ENCODE data around the gene SLC38A10. TPM values are rescaled to one million over a fixed set of nuclear protein-coding genes. Genes with fewer than 3 reads are reported as not detected.
"Not testable (repeated sequence)": the region's sequence is repeated elsewhere in the genome, so short reads cannot be mapped to it uniquely, and the experiment has no call there.

Gene SLC38A10
- total RNA-seq, 1 donor from 2014 or later: 61.6 TPM

DNA sequence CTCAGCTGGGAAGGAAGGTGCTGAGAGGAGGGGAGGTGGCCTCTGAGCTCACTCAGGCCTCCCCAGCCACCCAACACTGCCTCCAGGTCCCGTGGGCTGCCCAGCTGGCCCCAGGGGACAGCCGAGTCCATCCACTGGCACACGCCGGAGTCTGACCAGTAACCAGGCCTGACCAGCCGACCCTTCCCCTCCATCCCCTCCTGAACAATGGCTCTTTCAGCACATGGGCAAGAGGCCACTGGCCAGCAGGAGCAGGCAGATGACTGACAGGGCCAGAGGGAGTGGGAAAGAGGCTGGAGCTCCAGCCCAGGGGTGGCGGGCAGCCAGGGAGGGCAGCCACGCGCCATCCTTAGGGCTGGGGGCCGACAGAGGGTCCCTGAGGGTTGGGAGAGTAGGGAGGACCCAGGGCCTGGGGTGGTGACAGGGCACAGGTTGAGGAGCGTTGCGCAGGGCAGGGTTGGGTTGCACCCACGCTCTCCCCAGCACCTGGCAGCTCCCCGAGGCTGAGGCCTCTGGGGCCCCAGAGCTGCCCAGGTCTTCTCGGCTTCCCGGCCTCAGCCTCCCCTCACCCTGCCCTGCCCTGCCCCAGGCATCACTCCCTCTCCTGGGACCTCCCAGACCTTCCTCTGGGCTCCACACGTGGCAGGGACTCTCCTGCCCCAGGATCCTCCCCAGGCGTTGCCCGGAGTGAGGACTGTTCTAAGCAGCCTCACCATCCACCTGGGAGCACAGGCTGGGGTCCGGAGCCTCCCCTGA is 20.2 kb upstream of the SLC38A10 start:
- intact Hi-C loops (cut with DNase I): no loop called here
- ATAC-seq (no peak), DNase-seq (ENCODE audit: low spot score) (no peak)

DNA sequence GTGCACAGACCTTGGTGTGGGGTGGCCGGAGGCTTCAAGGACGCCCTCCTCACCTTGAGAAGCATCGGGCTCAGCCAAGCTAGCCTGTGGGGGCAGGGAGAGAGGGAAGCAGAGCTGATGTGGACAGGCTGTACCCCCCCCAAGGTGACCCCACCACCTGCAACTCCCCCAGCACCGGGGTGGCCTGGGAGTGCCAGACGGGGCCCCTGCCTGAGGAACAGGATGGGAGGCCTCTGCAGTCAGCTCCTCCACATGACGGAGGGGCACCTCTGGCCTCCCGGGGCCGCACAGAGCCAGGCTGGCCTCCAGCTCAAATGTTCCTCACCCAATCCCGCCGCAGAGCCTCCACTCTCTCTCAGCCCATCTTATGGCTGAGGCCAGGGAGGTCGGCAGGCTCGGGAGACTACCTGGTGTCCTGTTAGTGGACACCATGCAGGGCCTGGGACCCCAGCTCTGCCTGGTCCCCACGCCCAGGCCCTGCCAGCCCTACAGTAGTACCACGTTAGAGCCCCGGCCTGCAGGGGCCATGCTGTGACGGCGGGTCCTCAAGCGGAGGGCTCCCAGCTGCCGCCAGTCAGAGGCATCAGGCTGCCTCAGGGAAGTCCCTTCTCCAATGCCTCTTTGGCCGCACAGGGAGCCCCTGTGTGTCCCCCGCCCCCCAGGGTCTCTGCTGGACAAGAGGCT is 19.4 kb upstream of the SLC38A10 start:
- ATAC-seq: no peak
- intact Hi-C loops (cut with DNase I): no loop called here
- DNase-seq (ENCODE audit: low spot score): no peak

DNA sequence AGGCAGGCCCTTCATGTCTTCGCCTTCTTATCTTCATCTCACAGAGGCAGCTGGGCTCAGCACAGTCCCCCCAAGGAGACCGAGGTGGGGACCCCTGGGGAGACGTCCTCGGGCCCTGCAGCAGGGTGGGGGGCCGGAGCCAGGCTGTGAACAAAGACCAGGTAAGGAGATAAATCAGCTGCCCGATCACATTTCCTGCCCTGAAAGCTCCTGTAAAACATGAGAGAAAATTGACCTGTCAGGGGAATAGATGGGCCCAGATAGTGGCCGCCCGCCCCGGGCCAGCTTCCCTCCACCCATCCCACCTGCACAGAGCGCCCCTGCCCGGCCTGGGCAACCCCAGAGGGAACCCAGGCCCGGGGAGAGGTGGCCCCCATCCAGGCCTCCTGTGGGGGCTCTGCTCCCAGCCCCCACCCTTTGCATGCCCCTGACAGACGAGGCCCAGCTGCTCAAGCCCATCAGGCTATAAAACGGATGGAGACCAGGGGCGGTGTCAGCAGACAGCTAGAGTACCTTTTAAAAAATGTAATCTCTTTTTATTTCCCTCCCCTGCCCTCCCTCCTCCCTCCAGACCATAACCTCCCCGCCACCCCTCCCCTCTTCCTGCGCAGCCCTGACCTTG is 18.8 kb upstream of the SLC38A10 start:
- ATAC-seq (no peak), DNase-seq (ENCODE audit: low spot score) (no peak)
- intact Hi-C loops (cut with DNase I): no loop called here

DNA sequence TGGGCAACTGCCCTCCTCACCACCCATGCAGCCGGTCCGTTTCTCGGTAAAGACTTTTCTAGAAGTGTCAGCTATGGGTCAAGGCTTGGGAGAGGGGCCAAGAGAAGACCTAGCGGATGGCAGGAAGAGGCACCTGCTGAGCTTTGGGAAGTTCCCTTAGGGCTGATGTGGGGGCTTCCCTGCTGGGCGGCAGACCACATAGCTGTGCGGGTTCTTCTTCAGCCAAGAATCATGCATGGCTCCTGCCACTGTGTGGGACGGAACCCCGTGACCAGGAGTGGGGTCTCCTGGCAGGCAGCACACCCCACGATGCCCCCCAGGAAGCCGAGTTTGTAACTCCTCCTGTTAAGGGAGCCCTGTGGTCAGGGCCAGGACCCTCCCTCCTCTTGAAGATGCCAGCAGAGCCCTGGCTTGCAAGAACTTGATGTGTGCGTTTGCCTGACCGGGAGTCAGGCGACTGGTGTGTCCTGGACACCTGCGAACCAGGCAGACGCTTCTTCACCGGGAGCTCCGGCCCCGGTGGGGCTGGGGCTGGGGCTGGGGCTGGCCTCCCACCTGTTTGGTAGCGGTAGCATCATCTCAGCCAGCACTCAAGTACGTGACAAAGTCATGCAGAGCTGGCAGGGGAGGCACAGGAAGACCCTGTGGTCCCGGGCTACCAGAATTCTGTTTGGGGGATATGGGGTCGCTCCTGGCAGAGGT is 17.7 kb upstream of the SLC38A10 start:
- DNase-seq (ENCODE audit: low spot score): no peak

DNA sequence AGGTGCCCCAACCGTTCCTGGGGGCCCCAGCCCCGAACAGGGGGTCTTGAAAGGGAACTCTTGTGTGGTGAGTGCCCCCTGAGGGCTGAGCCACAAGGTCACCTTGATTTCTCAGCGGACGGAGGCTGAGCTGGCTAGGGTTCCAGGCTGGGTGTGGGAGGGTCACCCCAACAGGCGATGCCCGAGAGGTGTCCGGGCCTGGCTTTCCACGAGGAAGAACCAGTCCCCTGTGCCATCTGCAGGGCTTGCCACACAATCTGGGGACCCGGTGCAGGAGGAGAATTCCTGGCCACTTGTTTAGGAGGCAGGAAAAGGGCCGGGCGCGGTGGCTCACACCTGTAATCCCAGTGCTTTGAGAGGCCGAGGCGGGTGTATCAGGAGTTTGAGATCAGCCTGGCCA is 16.8 kb upstream of the SLC38A10 start:
- intact Hi-C loops (cut with DNase I): no loop called here
- DNase-seq (ENCODE audit: low spot score) (no peak), ATAC-seq (no peak)

More for the DNA sequence above, 17.7 kb upstream of the SLC38A10 start:
- ATAC-seq: no peak
- intact Hi-C loops (cut with DNase I): no loop called here

DNA sequence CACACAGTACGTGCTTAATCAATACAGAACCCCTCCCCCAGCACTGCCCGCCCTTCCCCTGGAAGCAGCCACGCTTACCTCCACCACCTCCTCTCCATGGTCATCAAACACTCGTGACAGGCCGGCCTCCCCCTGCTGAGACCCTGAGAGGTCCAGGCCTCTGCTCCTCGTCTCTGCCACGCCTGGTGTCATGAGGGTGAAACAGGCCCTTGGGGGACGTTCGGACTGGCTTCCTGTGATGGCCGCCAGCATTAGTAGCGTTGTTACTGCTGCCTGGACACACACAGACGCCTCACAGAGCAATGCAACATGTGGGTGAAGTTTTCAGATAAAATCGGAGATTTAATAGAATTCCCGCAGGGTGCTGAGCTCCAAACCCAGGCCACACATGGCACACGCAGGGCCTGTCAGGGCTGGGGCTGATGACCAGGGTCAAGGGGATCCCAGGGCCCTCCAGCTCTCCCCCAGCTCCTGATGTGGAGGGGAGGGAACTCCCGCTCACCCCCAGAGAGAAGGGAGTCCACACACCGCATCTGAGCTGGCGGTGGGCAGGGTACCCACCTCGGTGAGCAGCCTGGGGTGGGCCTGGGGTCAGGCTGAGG is 15.9 kb upstream of the SLC38A10 start:
- intact Hi-C loops (cut with DNase I): no loop called here
- no peak for ATAC-seq
- DNase-seq (ENCODE audit: low spot score): no peak

DNA sequence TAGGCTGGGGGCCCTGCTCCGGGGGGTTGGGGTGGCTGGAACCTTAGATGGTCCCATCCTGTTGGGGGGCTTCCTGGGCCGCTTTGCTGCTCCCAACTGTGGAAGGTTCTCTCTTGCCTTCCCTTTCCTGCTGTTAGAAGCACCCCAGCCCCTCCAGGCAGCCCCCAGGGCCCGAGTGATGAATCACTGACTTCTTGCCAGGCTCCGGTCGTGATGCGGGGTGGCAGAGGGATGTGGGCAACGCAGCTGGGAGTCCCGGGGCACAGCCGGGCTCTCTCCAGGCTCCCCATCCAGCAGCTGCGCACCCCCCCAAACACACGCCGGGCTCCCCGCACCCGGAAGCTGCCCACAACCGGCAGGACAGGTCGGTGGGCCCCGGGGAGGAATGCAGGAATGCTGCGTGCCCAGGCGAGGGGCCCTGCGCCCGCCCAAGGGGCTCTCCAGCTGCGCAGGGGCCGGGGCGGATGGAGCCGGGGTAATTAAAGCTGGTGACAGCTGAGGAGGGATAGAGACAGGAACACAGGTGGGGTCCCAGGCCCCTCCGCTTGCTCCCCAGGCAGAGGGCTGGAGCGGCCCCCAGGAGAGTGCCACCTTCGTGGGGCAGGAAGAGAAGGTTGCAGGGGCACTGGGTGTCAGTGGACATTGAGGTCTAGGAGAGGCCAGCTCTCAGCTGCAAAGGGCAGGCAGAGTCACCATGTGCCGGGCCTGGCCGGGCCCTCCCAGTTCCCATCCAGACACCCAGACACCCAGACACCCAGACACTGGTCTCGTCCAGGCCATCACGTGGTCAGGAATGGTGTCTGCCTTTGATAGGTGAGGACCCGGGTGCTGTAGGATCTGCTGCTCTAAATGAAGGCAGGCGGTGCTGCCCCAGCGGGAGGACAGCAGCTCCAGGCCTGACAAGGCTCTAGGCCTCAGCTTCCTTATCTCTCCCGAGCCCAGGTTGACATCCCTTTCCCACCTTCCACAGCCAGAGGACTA is 15.0 kb upstream of the SLC38A10 start:
- ATAC-seq: no peak
- DNase-seq (ENCODE audit: low spot score): no peak
- intact Hi-C loops (cut with DNase I): no loop called here

DNA sequence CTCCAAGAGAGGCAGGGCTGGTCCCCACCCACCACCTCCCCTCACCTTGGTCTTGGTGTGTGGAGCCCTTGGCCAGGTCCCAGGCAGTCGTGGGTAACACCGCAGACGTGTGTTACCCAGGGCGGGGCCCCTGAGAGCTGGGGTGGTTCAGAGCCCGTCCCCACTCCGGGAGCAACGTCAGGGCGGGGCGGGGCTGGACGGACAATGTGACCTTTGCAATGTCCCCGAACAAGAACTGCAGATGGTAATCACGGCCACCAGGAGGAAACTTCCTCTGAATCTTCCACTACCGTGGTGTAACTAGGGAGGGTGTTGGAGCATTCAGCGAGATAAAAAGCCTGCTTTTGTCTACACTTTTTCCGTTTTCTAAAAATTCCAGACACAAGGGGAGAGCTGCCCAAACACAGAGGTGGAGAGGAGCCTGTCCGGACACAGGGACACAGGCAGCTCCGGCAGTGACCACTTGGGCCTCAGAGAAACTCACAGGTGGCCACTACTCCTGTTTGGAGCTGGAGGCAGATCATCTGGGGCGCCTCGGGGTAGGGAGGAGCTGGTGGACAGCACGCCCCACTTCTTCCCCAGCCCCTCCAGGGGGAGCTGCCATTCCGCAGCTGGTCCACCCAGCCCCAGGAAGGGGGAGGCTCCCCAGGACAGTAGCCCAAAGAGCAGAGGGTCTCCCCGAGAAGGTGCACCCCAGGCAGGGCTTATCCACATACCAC is 14.2 kb upstream of the SLC38A10 start:
- ATAC-seq (peak; percentile 92), DNase-seq (ENCODE audit: low spot score) (peak; percentile 90)
- intact Hi-C loops (cut with DNase I): no loop called here

DNA sequence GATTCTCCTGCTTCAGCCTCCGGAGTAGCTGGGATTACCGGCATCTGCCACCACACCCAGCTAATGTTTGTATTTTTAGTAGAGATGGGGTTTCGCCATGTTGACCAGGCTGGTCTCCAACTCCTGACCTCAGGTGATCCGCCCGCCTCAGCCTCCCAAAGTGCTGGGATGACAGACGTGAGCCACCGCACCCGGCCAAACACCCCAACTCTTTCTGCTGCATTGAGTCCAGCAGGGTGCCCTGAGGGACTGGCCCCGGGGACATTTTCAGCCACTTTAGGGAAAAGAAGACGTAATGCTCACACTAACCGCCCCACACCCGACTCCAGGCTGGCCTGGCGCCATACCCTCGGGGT is 13.7 kb upstream of the SLC38A10 start:
- intact Hi-C loops (cut with DNase I); ATAC-seq; DNase-seq (ENCODE audit: low spot score): not testable (repeated sequence)

DNA sequence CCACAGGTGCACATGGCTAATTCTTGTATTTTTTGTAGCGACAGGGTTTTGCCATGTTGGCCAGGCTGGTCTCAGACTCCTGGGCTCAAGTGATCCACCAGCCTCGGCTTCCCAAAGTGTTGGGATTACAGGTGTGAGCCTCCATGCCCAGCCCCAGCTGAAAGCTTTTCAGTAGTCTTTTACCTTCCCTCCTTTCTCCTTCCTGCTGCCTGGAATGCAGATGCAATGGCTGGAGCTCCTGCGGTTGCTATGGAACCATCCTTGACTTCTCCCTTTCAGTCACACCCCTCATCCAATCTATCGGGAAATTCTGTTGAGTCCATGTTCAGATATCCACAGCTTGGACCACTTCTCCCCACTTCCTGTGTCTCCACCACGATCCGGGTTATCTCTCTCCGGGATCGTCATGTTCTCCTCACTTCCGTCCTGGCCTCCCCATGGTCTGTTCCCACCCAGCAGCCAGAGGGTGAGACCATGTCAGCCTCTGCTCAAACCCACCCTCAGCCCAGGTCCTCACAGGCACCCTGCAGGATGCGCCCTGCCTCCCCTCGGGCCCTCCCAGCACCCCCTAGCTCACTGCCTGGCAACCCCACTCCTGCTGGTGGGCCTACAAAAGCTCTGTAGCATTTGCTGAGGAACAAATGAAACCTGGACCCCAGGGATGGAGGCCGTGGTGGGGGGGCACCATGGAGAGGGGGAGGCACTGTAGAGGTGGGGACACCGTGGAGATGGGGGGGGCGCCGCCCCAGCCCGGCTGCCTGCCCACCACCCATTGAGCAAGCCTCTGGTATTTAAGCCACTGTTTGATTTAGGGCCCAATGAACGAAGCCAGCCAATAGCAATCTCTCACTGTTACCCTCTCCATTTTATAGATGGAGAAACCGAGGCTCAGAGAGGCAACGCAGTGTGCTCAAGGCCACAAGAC is 12.8 kb upstream of the SLC38A10 start:
- intact Hi-C loops (cut with DNase I): no loop called here
- ATAC-seq (no peak), DNase-seq (ENCODE audit: low spot score) (no peak)

DNA sequence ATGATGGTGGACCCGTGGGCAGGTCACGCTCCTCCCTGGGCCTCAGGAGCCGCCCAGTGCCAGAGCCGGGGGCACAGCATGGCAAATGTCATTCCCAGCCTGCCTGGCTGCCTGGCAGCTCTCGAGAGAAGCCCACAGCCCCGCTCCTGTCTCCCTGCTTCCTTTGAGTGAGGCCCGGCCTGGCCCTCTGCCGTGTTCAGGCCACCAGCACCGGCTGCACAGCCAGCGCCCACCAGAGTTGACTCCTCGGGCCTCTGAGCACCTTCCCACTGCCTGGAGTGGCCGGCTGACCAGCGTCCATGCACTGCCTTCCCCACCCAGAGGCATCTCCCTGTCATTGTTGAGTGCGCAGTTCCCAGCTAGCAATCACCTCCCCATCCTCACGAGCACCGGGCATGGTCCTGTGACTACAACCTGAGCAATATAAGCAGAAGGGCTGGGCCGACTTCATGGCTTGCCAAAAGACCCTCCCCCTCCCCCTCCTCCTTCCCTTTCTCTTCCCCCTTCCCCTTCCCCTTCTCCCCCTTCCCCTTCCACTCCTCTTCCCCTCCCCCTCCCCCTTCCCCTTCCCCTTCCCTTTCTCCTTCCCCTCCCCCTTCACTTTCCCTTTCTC is 11.9 kb upstream of the SLC38A10 start:
- DNase-seq (ENCODE audit: low spot score): no peak
- intact Hi-C loops (cut with DNase I): no loop called here

DNA sequence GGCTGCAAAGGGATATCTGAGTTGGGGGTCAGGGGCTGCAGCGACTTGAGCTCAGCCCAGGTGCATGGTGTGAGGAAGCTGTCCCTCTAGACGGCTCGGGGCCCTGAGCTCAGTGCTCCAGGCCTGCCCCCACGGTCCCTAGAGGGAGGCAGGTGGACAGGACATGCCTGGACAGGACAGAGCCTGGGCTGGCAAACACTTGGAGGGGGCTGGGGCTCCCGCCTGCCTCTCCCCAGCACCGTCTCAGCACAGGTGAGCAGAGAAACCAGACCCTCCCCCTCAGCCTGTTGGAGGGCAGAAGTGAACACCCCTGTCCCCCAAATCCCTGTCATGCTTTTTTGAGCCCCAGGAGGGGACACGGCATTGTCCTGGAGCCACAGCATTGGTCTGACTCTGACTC is 11.4 kb upstream of the SLC38A10 start:
- DNase-seq (ENCODE audit: low spot score) (no peak), ATAC-seq (no peak)
- intact Hi-C loops (cut with DNase I): no loop called here

More for the DNA sequence above, 11.9 kb upstream of the SLC38A10 start:
- no peak for ATAC-seq

DNA sequence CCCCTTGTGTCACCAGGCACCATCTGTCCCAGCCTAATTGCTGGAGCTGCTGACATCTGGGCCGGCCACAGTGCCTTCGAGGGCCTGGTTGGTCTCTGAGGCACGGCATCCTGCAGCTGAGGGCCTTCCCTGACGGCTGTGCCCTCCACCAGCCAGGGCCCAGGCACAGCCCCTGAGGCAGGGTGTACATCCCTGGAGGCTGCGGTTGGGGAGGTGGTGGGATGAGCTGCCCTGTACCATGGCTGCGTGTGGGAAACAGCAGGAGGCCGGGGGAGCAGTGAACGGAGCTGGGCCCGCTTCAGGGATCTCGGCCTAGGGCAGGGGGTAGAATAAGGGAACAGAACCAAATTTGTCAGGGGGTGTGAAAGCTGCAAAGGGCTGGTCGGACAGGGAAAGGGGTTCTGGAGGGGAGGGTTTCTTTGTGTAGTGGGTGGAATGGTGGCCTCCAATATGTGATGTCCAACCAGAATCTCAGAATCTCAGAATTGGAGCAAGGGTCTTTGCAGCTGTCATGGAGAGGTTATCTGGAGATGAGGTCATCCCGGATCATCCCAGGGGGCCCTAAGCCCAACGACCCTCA is 10.0 kb upstream of the SLC38A10 start:
- ATAC-seq (no peak), DNase-seq (ENCODE audit: low spot score) (no peak)
- intact Hi-C loops (cut with DNase I): no loop called here

DNA sequence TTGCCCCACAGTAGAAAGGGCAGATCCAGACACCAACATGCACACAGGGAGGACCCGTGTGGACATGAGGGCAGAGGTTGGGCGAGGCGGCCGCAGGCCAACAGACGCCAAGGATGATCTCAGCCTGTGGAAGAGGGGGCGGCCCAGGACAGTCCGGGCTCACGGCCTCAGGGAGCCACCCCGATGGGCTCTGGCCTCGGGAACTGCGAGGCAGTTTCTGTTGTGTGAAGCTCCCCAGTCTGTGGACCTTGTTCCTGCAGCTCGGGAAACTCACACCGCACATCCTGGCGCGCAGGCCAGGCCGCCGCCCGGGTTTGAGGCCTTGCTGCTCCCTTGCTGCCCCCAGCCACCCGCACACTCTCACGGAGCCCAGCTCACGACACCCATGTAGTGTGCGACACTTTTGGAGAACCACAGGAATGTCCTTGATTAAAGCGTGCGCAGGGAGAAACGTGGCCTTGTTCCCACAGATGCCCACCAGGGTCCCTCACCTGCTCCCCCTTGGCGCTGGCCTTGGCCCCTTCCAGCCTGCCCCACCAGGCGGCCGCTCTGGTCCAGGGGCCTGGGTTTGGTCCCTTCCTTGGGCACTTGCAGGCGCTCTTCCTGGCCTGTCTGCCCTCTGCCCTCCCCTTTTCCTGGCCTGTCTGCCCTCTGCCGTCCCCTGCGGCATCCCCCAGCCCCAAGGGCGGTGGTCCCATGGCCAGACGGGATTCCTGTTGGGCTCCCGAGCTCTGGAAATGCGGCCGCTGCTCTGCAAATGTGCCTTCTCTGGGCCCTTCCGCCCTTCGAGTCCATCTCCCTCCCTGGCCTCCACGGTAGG is 9.3 kb upstream of the SLC38A10 start:
- ATAC-seq (no peak), DNase-seq (ENCODE audit: low spot score) (no peak)
- intact Hi-C loops (cut with DNase I): no loop called here

DNA sequence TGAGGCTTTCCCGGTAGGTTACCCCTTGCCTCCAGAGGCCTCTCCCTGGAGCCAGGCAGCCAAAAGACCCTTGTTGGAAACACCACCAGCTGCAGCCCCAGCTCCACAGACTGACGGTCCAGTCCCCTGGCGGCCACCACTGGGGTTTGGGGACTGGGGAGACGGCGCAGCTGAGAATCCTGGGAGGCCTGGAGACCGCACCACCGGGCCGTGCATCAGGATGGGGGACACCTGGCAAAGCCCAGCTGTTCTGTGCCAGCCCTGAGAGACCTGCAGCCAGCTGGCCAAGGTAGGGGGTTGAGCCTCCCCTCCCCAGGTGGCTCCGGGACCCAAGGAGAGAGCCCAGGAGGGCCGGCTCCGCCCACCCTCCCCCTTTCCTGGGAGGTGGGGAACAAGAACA is 8.3 kb upstream of the SLC38A10 start:
- ATAC-seq: no peak
- no peak for DNase-seq (ENCODE audit: low spot score)
- intact Hi-C loops (cut with DNase I): no loop called here
